GM18505 (cell line): ENCODE data around the gene RNF220.

Experiments used
- ATAC-seq: cut with Tn5 transposase; IDR thresholded peaks from one replicate; pipeline ENCODE4 v1.9.1; 2021; ENCODE audit not compliant: unreplicated experiment
- POLR2A ChIP-seq: IDR thresholded peaks from 4 replicates; pipeline ENCODE4 v1.6.1; 2011; ENCODE audit warnings: borderline replicate concordance; ENCODE audit not compliant: insufficient read depth, insufficient read length; ENCODE audit errors: extremely low read depth

Gene RNF220

DNA sequence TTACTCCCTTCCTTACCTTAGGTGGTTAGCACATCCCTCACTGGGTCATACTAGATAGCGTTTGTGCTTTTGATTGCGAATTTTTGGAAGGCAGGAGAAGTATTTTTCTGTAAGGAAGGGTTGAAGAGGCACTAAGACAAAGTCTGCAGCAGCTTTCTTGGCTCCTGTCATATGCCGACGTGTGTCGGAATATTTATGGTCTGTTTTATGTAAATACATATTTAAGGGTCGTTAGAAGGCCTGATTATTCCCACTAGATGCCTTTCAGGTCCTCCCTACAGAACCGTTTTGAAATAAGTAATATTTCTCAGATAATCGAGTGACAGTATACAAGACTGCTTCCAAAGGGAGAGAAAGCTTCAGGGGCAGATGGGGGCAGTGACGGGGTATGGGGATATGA lies 10.0 kb downstream of the RNF220 start:
- no peak for TF ChIP-seq POLR2A
- ATAC-seq, result no peak

DNA sequence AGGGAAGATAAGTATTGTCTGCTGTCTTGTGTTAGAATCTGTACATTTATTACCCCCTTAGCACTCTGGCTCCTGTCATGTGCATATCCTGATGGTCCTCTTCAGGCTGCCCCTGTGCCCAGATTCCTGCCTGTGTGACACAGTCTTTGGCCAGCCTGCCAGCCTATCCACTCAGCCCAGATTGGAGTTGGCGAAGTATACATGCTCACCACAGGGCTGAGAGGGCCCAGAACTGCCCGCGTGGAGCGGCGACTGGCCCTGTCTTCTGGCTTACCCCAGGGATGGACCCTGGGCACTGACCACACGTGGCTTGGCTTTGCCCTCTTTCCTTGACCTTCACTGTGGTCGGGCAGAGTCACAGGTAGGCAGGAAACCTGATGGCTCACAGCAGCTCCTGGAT lies 11.4 kb downstream of the RNF220 start:
- TF ChIP-seq POLR2A, result no peak
- ATAC-seq, result no peak

DNA sequence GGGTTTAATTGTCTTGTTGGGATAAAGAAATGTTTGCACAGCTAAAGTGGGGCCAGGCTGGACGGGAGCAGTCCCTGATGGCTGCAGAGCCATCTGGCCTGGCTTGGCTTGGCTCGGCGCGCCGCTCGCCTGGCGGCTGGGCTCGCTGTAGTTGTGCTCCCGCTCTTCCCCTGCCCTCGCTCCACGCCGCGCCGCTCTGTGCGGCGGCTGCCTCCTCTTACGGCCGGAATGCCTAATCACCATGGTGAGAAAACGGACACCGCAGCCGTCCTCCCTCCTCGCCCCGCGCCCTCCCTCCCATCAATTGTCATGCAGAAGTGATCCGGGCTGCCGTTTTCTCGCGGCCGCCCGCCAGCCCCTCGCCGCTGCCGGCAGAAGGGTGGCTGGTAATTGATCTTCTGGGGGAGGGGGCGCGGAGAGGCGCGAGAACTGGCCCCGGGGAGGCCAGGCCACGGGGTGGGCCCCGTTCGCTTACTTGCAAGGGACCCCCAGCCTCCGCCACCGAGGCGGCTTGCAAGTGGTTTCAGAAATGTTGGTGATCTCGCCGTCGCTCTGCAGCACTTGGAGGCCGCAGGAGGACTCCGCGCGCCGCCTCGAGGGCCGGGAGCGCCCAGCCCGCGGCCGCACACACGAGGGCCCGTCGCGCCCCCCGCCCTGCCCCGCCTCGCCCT lies 12.4 kb downstream of the RNF220 start:
- TF ChIP-seq POLR2A, result no peak

DNA sequence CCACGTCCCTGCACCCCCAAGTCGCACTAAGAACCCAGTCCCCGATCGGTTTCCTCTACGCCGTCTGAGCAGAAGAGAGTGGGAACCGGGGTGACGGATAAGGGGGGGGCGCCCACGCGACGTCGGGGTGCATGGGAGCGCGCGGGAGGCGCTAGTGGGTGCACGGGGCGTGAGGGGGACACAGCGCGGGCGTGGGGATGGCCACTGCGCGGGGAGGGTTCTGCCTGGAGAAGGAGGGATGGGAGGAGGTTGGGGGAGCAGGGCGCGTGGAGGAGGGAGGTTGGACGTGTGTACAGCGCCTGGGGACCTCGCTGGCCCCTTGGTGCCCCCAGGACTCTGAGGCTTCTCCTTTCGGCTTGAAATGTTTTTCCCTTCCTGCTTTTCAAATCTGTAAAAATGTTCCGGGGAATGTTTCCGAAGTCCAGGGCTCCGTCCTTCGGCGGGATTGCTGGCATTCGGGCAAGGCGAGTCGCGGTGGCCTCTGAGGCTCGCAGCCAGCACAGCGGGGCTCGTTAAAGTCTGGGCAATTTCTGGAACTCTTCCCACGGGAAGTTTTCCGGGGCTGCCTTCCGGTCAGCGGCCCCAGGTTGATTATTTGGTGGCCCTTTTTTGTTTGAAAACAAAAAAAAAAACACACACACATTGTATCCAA lies 13.1 kb downstream of the RNF220 start:
- ATAC-seq, result no peak
- TF ChIP-seq POLR2A, result no peak

More for the DNA sequence above, 12.4 kb downstream of the RNF220 start:
- no peak for ATAC-seq

DNA sequence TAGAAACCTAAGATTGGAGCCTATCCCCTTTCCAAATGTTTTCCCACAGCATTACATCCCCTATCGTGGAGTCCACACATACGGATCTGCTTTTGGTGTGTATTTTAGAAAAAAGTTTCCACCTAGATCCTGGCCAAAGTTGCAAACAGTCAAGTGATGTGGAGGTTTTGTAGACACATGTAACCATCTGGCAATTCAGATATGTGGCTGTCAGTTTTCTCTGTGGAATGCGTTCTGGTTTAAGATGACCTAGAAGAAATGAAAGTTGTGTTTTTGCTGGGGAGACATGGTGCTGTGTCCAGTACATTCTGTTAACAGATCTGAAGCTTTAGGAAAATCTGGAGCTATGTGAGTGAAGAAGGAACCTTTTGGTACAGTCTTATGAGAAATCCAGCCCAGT lies 14.8 kb downstream of the RNF220 start:
- TF ChIP-seq POLR2A, result no peak
- no peak for ATAC-seq

DNA sequence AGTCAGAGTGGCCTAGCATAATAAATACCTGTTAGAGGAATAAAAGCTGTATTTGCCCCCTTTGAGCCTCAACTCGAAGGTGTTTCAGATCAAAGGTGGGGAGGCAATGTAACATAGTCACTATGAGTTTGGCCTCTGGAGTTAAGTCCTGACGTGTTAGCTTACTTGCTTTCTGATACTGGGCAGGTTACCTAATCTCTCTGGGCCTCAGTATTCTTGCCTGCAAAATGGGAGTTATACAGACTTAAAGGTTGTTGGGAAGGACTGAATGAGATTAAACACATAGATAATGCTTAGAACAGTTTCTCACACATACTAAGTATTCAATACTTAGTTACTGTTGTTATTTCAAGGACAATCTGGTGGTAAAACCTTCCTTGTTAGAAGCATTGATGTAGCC lies 15.5 kb downstream of the RNF220 start:
- ATAC-seq, result no peak
- no peak for TF ChIP-seq POLR2A

DNA sequence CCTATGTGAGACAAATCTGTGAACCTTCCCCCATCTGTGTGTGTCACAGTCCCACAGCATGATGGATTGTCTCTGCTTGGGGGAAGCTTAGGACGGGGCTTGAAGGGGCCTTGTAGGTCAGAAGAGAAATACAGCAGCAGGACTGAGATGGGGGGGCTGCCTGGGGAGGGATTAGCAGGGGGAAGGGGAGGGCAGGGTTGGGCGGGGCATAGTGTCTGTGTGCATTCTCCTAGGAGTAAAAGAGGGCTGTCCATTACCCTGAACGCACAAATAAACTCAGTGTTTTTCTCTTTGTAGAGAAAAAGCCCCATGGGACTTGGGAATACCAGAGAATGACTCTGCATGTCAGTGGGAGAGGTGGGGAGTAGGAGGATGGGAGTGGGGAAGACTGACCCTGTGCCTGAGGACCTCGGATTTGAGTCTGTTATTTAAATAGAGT lies 16.4 kb downstream of the RNF220 start:
- TF ChIP-seq POLR2A, result no peak
- no peak for ATAC-seq

DNA sequence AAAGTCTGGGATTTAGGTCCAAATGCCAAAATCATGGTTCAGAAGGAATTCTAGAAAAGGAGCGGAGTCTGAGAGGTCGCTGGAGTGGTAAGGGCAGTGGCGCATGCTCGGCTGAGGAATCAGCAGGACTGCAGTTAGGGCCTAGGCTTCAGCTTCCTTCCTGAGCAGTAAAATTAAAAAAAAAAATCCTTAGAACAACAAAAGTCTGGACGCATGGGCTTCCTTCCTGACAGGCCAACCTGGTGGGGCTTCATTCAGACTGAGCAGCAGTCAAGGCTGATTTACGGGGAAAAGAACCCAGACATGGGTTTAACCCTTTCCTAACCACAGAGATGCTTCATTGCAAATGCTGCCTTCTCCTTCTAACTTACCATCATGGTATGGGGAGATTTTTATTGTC lies 17.1 kb downstream of the RNF220 start:
- no peak for ATAC-seq
- TF ChIP-seq POLR2A, result no peak

DNA sequence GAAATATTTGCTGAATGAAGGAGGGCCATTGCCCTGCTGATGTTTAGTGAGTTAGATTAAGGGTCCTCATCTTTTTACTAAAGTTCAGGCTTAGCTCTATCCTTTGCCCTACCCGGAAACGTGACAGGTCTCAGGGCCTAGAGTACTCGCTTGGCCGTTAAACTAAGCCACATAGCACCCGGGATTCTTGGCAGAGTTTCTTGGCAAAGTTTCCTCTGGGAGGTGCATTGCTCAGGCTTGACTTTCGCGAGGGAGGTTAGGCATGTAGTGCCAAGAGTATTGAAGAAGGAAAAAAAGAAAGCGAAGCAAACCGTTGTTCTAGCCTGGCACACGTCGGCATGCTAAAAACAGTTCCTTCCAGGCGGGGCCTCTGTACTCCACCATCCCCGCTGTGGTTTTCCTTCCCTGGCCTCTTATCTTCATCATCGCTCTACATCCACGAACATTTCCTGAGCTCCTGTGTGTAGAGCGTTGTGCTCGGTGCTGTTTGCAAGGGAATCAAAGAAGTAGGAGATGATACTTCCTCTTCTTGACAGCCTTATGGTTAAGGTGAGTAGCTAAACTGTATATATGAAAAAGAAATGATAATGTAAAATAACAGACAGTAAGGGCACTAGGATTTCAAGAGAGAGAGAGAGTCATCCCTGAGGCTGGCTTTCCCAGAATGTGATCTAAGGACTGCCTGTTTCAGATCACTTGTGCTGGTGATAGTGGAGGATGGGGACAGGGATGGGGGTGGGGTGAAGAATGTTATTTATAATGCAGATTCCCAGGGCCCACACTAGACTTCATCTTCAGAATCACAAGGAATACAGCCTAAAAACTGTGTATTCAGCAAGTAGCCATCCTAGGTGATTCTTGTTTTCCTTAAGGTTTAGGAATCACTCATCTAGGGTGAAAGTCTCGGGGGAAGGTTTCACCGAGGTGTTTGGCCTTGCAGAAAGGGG lies 18.8 kb downstream of the RNF220 start:
- ATAC-seq, result no peak
- no peak for TF ChIP-seq POLR2A

DNA sequence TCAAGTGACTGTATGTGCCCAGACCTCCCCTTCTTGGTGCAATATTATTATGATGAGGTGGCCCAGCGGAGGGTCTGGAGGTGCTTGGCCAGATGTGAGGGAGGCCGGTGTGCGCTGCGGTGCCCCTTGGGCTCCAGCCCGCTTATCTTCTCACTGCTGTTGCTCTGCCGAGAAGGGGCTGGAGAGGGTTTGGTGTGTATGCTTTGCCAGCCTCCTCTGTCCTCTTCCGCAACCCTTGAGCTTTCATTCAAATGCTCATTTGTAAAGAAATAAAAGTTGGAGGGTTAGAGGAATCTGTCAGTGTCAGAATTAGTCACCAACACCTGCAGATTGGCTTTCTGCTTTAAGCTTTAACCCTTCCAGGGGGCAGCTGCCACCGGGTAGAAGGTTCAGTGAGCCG lies 19.7 kb downstream of the RNF220 start:
- no peak for ATAC-seq
- TF ChIP-seq POLR2A, result no peak

DNA sequence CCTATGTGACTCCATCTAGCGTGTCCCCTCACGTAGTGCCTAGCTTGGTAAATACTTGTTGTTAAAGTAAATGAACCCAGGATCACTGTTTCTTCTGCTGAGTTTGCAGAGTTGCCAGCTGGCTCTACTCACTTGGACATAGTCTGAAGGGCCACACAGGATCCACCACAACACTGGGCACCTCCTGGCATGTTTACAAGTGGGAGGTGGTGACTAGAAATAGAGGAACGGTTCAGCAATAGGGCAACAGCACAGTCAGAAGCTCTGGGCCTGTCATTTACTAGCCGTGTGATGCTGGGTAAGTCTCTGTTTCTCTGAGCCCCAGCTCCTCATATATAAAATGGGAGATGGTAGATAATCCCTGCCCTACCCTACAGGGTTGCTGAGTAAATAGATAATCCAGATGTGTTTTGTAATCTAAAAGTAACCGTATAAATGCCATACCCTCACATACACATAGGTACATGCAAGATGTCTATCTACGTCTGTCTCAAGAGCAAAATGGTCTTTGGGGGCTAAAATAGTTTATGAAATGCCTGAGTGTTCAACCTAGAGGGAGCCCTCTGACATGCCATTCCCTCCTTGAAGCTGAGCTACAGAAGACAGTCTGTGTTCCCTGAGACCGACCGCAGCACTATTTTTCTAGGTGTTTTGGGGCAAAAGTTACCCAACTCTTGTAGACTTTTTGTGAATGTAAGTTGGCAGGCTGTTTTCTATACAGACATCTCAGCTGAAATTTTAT lies 20.5 kb downstream of the RNF220 start:
- no peak for TF ChIP-seq POLR2A
- ATAC-seq, result no peak

DNA sequence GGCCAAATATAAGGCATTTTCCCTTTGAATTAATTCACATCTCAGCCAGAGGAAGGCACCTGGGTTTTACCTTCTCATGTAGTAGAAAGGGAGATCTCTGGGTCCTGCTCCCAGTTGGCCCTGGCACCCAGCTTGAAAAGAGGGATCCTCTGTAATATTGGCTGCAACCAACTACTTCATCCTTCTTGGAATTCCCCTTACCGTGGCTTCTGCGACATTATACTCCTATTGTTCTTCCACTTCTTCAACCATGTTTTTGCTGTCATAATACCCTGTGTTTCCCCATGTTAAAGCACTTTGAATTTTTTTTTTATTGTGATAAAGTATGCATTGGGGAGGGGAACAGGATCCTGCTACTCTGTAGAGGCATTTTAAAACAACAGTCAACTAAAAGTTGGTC lies 26.8 kb downstream of the RNF220 start:
- ATAC-seq, result no peak
- no peak for TF ChIP-seq POLR2A

DNA sequence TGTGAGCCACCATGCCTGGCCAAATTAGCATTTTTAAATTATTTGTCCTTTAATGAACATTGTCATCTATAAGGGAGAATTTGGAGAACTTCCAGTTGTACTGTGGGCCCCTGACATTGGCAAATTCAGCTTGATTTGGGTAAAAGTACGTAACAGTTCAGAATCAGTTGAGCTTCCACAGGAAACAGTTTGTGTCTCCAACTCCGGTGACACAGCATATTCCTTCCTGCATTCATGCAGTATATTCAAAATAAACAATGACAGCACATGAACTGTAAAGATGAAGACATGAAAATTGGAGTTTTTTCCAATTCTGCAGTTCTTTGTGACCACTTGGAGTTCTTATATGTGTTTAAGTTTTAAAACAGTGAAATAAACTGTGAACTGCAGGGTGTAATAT lies 28.2 kb downstream of the RNF220 start:
- no peak for TF ChIP-seq POLR2A
- ATAC-seq, result no peak
